ENCODE measurements around the gene TNNI2. TPM values are rescaled to one million over a fixed set of nuclear protein-coding genes. Genes with fewer than 3 reads are reported as not detected.

Gene TNNI2
- total and polyA plus RNA-seq, 8 donors: 0.24 to 8.5 (median 0.52) TPM; not detected in 1

- intact Hi-C loops (cut with DNase I): loop anchor here in 1 of 2 donors (5.0 kb wide), 1 partner anchor 262 kb away; no protein-coding TSS in a partner anchor
- ATAC-seq (no peak), DNase-seq (peak in 2 of 4 donors; percentile 31 to 74)
These were observed 51.4 kb downstream of the TNNI2 start for GRCh38 chr11:1889941-1890855.

More at GRCh38 chr11:1889941-1890855, 51.4 kb downstream of the TNNI2 start:
- H3K36me3 ChIP-seq: peaks cover 0 to 44% of the 10 kb centered on the region in 2 donors
- H3K4me1 ChIP-seq: peaks cover 0 to 27% of the 10 kb centered on the region in 2 donors
- H3K27me3 ChIP-seq: peaks cover 0 to 30% of the 10 kb centered on the region in 2 donors
- no peak for TF ChIP-seq CTCF (IDR thresholded peaks at IDR 0.05)
- no peak overlapping the region for H3K27ac ChIP-seq
- no peaks in the 10 kb centered on the region for H3K9me3 ChIP-seq
- H3K4me3 ChIP-seq: no peak overlapping the region

Small RNA genes lying within 50 kb of the gene (microRNA-seq; reads per million reads assigned to microRNA genes)
- gene MIR4298: 0 reads per million in 2 donors
- 0 reads per million in 2 donors for gene MIR7847

Other genes starting within 250 kb of the TNNI2 start
- not detected for gene KRTAP5-2, start 240.7 kb upstream of the TNNI2 start, total RNA-seq
- not detected for gene KRTAP5-2, start 240.7 kb upstream of the TNNI2 start, polyA plus RNA-seq (ENCODE audit: insufficient read length in 6 of 6)
- gene KRTAP5-3, start 230.5 kb upstream of the TNNI2 start, total RNA-seq: not detected
- gene KRTAP5-3, start 230.5 kb upstream of the TNNI2 start, polyA plus RNA-seq (ENCODE audit: insufficient read length in 6 of 6): not detected
- not detected for gene KRTAP5-4, start 216.8 kb upstream of the TNNI2 start, total RNA-seq
- gene KRTAP5-4, start 216.8 kb upstream of the TNNI2 start, polyA plus RNA-seq (ENCODE audit: insufficient read length in 6 of 6): not detected
- not detected for gene KRTAP5-5, start 209.2 kb upstream of the TNNI2 start, total RNA-seq
- gene KRTAP5-5, start 209.2 kb upstream of the TNNI2 start, polyA plus RNA-seq (ENCODE audit: insufficient read length in 6 of 6): not detected
- gene KRTAP5-6, start 141.8 kb upstream of the TNNI2 start, total RNA-seq: not detected
- gene KRTAP5-6, start 141.8 kb upstream of the TNNI2 start, polyA plus RNA-seq (ENCODE audit: insufficient read length in 6 of 6): not detected
- 10 to 100 TPM in 1 of 2 donors, 1 to 10 TPM in 1; 3.4 to 16.5 TPM for gene IFITM10, start 88.4 kb upstream of the TNNI2 start, total RNA-seq
- gene IFITM10, start 88.4 kb upstream of the TNNI2 start, polyA plus RNA-seq (ENCODE audit: insufficient read length in 6 of 6): under 1 TPM in 5 of 6 donors, not detected in 1; 0.07 to 0.24 (median 0.11) TPM
- 1,000 to 10,000 TPM; 1,902 to 2,455 TPM for gene CTSD, start 75.1 kb upstream of the TNNI2 start, total RNA-seq
- gene CTSD, start 75.1 kb upstream of the TNNI2 start, polyA plus RNA-seq (ENCODE audit: insufficient read length in 6 of 6): 100 to 1,000 TPM; 124 to 171 (median 145) TPM
- 1 to 10 TPM; 6.0 to 8.8 TPM for gene SYT8, start 4.0 kb upstream of the TNNI2 start, total RNA-seq
- gene SYT8, start 4.0 kb upstream of the TNNI2 start, polyA plus RNA-seq (ENCODE audit: insufficient read length in 6 of 6): 1 to 10 TPM in 2 of 6 donors, under 1 TPM in 4; 0.21 to 1.9 (median 0.82) TPM
- gene LSP1, start 14.1 kb downstream of the TNNI2 start, total RNA-seq: 10 to 100 TPM; 29.8 to 76.6 TPM
- 1 to 10 TPM; 5.9 to 8.8 (median 7.0) TPM for gene LSP1, start 14.1 kb downstream of the TNNI2 start, polyA plus RNA-seq (ENCODE audit: insufficient read length in 6 of 6)
- gene PRR33, start 52.9 kb downstream of the TNNI2 start, total RNA-seq: not detected
- under 1 TPM; 0.05 to 0.15 (median 0.11) TPM for gene PRR33, start 52.9 kb downstream of the TNNI2 start, polyA plus RNA-seq (ENCODE audit: insufficient read length in 6 of 6)
- 1 to 10 TPM; 2.0 to 3.0 TPM for gene TNNT3, start 80.7 kb downstream of the TNNI2 start, total RNA-seq
- gene TNNT3, start 80.7 kb downstream of the TNNI2 start, polyA plus RNA-seq (ENCODE audit: insufficient read length in 6 of 6): 1 to 10 TPM; 1.7 to 4.4 (median 2.5) TPM
- 10 to 100 TPM; 62.2 to 71.6 TPM for gene MRPL23, start 108.4 kb downstream of the TNNI2 start, total RNA-seq
- gene MRPL23, start 108.4 kb downstream of the TNNI2 start, polyA plus RNA-seq (ENCODE audit: insufficient read length in 6 of 6): 10 to 100 TPM; 35.1 to 64.7 (median 40.6) TPM
- gene H19, start 158.9 kb downstream of the TNNI2 start, total RNA-seq: 100 to 1,000 TPM; 119 to 193 TPM
- gene H19, start 158.9 kb downstream of the TNNI2 start, polyA plus RNA-seq (ENCODE audit: insufficient read length in 6 of 6): 1,000 to 10,000 TPM in 1 of 6 donors, 100 to 1,000 TPM in 5; 532 to 1,133 (median 889) TPM

All from left lung (tissue), 10 donors.